ENCODE data around the gene NRL. TPM values are rescaled to one million over a fixed set of nuclear protein-coding genes. Genes with fewer than 3 reads are reported as not detected.

The NRL gene
- total RNA-seq, 1 donor from 2014 or later: 0.48 TPM

DNA sequence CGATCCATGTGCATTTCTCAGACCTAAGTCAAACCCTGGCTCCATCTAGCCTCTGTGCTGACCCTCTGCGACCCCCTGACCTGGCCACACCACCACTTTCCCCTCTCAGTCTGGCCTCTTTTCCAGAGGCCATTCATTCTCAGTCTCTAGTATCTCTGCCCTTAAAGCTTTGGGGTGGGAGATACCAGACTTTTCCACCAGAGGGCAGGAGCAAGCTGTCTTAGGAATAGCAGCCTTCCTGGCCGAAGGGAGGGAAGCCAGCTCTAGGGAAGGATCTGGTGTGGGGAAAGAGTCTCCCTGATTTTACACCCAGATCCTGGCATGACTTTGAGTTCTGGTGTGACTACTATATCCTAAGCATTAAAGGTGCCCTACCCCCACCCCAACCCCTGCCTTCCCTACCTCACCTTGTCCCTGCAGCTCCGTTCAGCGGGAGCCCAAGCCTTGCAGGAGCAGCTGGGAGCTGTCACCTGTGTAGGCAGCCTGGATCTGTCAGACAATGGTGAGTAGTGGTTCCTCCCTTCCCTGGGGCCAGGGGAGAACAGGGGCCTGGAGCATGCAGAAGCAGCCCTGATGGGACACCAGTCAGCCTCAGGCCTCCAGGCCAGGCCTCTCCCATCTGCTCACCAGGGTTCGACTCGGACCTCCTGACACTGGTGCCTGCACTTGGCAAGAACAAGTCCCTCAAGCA lies 56.3 kb downstream of the NRL start:
- H3K9me3 ChIP-seq (ENCODE audit: insufficient read depth, low read depth, low read length): no peaks in the 10 kb centered on the region
- H3K79me2 ChIP-seq (ENCODE audit: insufficient read depth, low read length): no peaks in the 10 kb centered on the region
- H3K9ac ChIP-seq (ENCODE audit: low read length): no peak overlapping the region
- no peaks in the 10 kb centered on the region for H3K36me3 Mint-ChIP-seq (ENCODE audit: low read depth, unreplicated experiment)
- no peaks in the 10 kb centered on the region for H3K4me1 Mint-ChIP-seq (ENCODE audit: low read depth, unreplicated experiment)
- DNase-seq (ENCODE audit: low read depth) (peak; percentile 31), FAIRE-seq (no peak)
- no peaks in the 10 kb centered on the region for H3K4me1 ChIP-seq (ENCODE audit: insufficient read depth, low read length)
- H3K27me3 ChIP-seq (ENCODE audit: insufficient read depth, low read length): peaks cover 3% of the 10 kb centered on the region
- no peak overlapping the region for H3K27ac ChIP-seq (ENCODE audit: low read depth, low read length)
- no peak overlapping the region for H3K4me2 ChIP-seq (ENCODE audit: low read length)
- no peak overlapping the region for H3K4me3 Mint-ChIP-seq (ENCODE audit: unreplicated experiment)
- peaks cover 68% of the 10 kb centered on the region for H3K27me3 Mint-ChIP-seq (ENCODE audit: low read depth, unreplicated experiment)
- no peak overlapping the region for H3K27ac Mint-ChIP-seq (ENCODE audit: unreplicated experiment)
- no peak overlapping the region for H2AFZ ChIP-seq (ENCODE audit: low read depth, low read length)
- H3K36me3 ChIP-seq (ENCODE audit: insufficient read depth, low read length): no peaks in the 10 kb centered on the region
- TF ChIP-seq, protein P1, sequence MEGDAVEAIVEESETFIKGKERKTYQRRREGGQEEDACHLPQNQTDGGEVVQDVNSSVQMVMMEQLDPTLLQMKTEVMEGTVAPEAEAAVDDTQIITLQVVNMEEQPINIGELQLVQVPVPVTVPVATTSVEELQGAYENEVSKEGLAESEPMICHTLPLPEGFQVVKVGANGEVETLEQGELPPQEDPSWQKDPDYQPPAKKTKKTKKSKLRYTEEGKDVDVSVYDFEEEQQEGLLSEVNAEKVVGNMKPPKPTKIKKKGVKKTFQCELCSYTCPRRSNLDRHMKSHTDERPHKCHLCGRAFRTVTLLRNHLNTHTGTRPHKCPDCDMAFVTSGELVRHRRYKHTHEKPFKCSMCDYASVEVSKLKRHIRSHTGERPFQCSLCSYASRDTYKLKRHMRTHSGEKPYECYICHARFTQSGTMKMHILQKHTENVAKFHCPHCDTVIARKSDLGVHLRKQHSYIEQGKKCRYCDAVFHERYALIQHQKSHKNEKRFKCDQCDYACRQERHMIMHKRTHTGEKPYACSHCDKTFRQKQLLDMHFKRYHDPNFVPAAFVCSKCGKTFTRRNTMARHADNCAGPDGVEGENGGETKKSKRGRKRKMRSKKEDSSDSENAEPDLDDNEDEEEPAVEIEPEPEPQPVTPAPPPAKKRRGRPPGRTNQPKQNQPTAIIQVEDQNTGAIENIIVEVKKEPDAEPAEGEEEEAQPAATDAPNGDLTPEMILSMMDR (IDR thresholded peaks at IDR 0.05; ENCODE audit: insufficient read depth, low read depth, low read length): peak; percentile 45
- TF ChIP-seq EZH2 (IDR thresholded peaks at IDR 0.05; ENCODE audit: insufficient read depth, low read length): no peak
- H3K9me3 Mint-ChIP-seq (ENCODE audit: unreplicated experiment): no peaks in the 10 kb centered on the region
- no peaks in the 10 kb centered on the region for H4K20me1 ChIP-seq (ENCODE audit: insufficient read depth, low read length)
- H3K4me3 ChIP-seq (ENCODE audit: insufficient read depth, low read depth, low read length): no peak overlapping the region

DNA sequence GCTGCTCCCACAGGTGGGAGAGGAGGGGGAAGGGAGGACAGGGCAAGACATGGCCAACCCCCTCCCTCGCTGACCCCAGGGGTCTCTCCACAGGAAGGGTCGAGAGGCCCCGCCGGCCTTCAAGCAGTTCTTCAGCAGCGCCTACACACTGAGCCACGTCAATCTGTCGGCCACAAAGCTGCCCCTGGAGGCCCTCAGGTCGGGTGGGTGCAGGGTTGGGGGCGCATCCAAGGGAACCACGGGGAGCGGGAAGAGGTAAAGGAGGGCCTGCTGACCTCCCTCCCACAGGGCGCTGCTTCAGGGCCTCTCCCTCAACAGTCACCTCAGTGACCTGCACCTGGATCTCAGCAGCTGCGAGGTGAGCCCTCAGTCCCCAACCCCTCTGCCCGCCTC lies 56.9 kb downstream of the NRL start:
- Histone ChIP-seq H3K36me3 (ENCODE audit: insufficient read depth, low read length) (no peaks in the 10 kb centered on the region), H2AFZ (ENCODE audit: low read depth, low read length) (no peak overlapping the region), H4K20me1 (ENCODE audit: insufficient read depth, low read length) (peaks cover 4% of the 10 kb centered on the region), H3K4me1 (ENCODE audit: insufficient read depth, low read length) (no peaks in the 10 kb centered on the region), H3K9ac (ENCODE audit: low read length) (no peak overlapping the region), H3K4me2 (ENCODE audit: low read length) (no peak overlapping the region), H3K27ac (ENCODE audit: low read depth, low read length) (no peak overlapping the region), H3K4me3 (ENCODE audit: insufficient read depth, low read depth, low read length) (no peak overlapping the region), H3K79me2 (ENCODE audit: insufficient read depth, low read length) (no peaks in the 10 kb centered on the region), H3K27me3 (ENCODE audit: insufficient read depth, low read length) (peaks cover 7% of the 10 kb centered on the region), H3K9me3 (ENCODE audit: insufficient read depth, low read depth, low read length) (no peaks in the 10 kb centered on the region)
- Mint-ChIP-seq H3K4me1 (ENCODE audit: low read depth, unreplicated experiment) (peaks cover 2% of the 10 kb centered on the region), H3K9me3 (ENCODE audit: unreplicated experiment) (no peaks in the 10 kb centered on the region), H3K4me3 (ENCODE audit: unreplicated experiment) (no peak overlapping the region), H3K36me3 (ENCODE audit: low read depth, unreplicated experiment) (no peaks in the 10 kb centered on the region), H3K27ac (ENCODE audit: unreplicated experiment) (no peak overlapping the region), H3K27me3 (ENCODE audit: low read depth, unreplicated experiment) (peaks cover 70% of the 10 kb centered on the region)
- TF ChIP-seq, protein P1 (IDR thresholded peaks at IDR 0.05; ENCODE audit: insufficient read depth, low read depth, low read length): no peak
- no peak for TF ChIP-seq EZH2 (IDR thresholded peaks at IDR 0.05; ENCODE audit: insufficient read depth, low read length)
- FAIRE-seq (no peak), DNase-seq (ENCODE audit: low read depth) (no peak)

DNA sequence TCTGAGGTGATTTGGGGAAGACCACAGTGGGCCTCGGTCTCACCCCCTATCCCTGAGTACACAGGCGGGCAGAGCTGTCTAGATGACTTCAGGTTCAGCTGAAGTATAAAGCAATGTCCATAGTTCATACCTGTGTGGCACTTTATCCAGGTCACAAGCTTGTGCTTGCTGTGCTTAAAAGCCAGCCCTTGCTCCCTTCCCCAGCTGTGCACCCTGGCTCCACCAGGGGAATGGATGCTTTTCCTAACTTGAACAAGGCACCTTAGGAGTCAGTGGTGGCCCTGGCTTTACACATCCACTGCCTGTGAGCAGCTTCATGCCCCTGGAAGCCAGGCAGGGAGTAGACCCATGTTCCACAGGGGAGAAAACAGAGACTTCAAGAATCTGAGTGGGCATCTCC lies 57.5 kb downstream of the NRL start:
- H3K4me1 ChIP-seq (ENCODE audit: insufficient read depth, low read length): no peaks in the 10 kb centered on the region
- H3K27me3 ChIP-seq (ENCODE audit: insufficient read depth, low read length): peaks cover 7% of the 10 kb centered on the region
- H3K36me3 Mint-ChIP-seq (ENCODE audit: low read depth, unreplicated experiment): no peaks in the 10 kb centered on the region
- H3K36me3 ChIP-seq (ENCODE audit: insufficient read depth, low read length): no peaks in the 10 kb centered on the region
- H3K9me3 Mint-ChIP-seq (ENCODE audit: unreplicated experiment): no peaks in the 10 kb centered on the region
- TF ChIP-seq, protein P1 (IDR thresholded peaks at IDR 0.05; ENCODE audit: insufficient read depth, low read depth, low read length): no peak
- TF ChIP-seq EZH2 (IDR thresholded peaks at IDR 0.05; ENCODE audit: insufficient read depth, low read length): no peak
- DNase-seq (ENCODE audit: low read depth) (no peak), FAIRE-seq (no peak)
- no peaks in the 10 kb centered on the region for H3K79me2 ChIP-seq (ENCODE audit: insufficient read depth, low read length)
- H3K4me1 Mint-ChIP-seq (ENCODE audit: low read depth, unreplicated experiment): peaks cover 2% of the 10 kb centered on the region
- no peak overlapping the region for H2AFZ ChIP-seq (ENCODE audit: low read depth, low read length)
- no peak overlapping the region for H3K4me3 ChIP-seq (ENCODE audit: insufficient read depth, low read depth, low read length)
- H3K4me2 ChIP-seq (ENCODE audit: low read length): no peak overlapping the region
- H3K27ac Mint-ChIP-seq (ENCODE audit: unreplicated experiment): no peak overlapping the region
- no peak overlapping the region for H3K4me3 Mint-ChIP-seq (ENCODE audit: unreplicated experiment)
- H3K9me3 ChIP-seq (ENCODE audit: insufficient read depth, low read depth, low read length): no peaks in the 10 kb centered on the region
- H3K27me3 Mint-ChIP-seq (ENCODE audit: low read depth, unreplicated experiment): peaks cover 67% of the 10 kb centered on the region
- H3K27ac ChIP-seq (ENCODE audit: low read depth, low read length): no peak overlapping the region
- peaks cover 4% of the 10 kb centered on the region for H4K20me1 ChIP-seq (ENCODE audit: insufficient read depth, low read length)
- no peak overlapping the region for H3K9ac ChIP-seq (ENCODE audit: low read length)
